HG02610 (cell line): ENCODE results near the gene SLCO2A1.

Experiments used
- ATAC-seq: cut with Tn5 transposase; IDR thresholded peaks from one replicate; pipeline ENCODE4 v1.9.1; 2021; ENCODE audit warnings: mild to moderate bottlenecking, moderate library complexity; ENCODE audit not compliant: unreplicated experiment

SLCO2A1 gene

GRCh38 chr3:133956353-133956752, 73.4 kb downstream of the SLCO2A1 start:
- ATAC-seq, result no peak

- no peak for ATAC-seq
These were observed 73.8 kb downstream of the SLCO2A1 start for GRCh38 chr3:133955892-133956291.

- ATAC-seq, result no peak
These were observed 74.9 kb downstream of the SLCO2A1 start for GRCh38 chr3:133954717-133955360.

- no peak for ATAC-seq
These were observed 76.4 kb downstream of the SLCO2A1 start for GRCh38 chr3:133953297-133953696.

GRCh38 chr3:133949438-133949837, 80.3 kb downstream of the SLCO2A1 start:
- ATAC-seq, result no peak

- no peak for ATAC-seq
These were observed 80.7 kb downstream of the SLCO2A1 start for GRCh38 chr3:133948996-133949395.

GRCh38 chr3:133948131-133948810, 81.5 kb downstream of the SLCO2A1 start:
- ATAC-seq, result no peak

- ATAC-seq, result no peak
These were observed 84.2 kb downstream of the SLCO2A1 start for GRCh38 chr3:133945381-133946095.

- no peak for ATAC-seq
These were observed 84.9 kb downstream of the SLCO2A1 start for GRCh38 chr3:133944641-133945380.

- ATAC-seq, result no peak
These were observed 85.5 kb downstream of the SLCO2A1 start for GRCh38 chr3:133944181-133944580.

GRCh38 chr3:133943639-133944141, 86.0 kb downstream of the SLCO2A1 start:
- no peak for ATAC-seq

GRCh38 chr3:133943031-133943535, 86.6 kb downstream of the SLCO2A1 start:
- ATAC-seq, result no peak

- no peak for ATAC-seq
These were observed 88.3 kb downstream of the SLCO2A1 start for GRCh38 chr3:133941415-133941821.

- no peak for ATAC-seq
These were observed 89.2 kb downstream of the SLCO2A1 start for GRCh38 chr3:133940536-133940935.

GRCh38 chr3:133939463-133939835, 90.3 kb downstream of the SLCO2A1 start:
- ATAC-seq, result no peak

GRCh38 chr3:133938770-133939462, 90.8 kb downstream of the SLCO2A1 start:
- ATAC-seq, result no peak

GRCh38 chr3:133937756-133938601, 91.7 kb downstream of the SLCO2A1 start:
- ATAC-seq, result no peak

GRCh38 chr3:133937061-133937686, 92.6 kb downstream of the SLCO2A1 start:
- ATAC-seq, result no peak
